NB4 (cell line): ENCODE data around the gene KRTAP3-1.
A peak's percentile ranks its signal among the peaks of the same experiment; 100 is the strongest.

Experiments
- DNase-seq: peaks from one replicate; pipeline ENCODE4 v3.0.0; 2010; ENCODE audit warnings: low read depth
- H3K4me3 ChIP-seq: one replicate; pipeline ENCODE4 v1.5.1; 2011; ENCODE audit warnings: mild to moderate bottlenecking, low read depth, low read length, moderate library complexity
- CTCF ChIP-seq: IDR thresholded peaks from one replicate; pipeline ENCODE4 v1.5.1; 2012; ENCODE audit warnings: low read depth, low read length
- MAX ChIP-seq: IDR thresholded peaks from 2 replicates; pipeline ENCODE4 v1.6.1; 2011; ENCODE audit warnings: low read depth, low read length
- MYC ChIP-seq: IDR thresholded peaks from 2 replicates; pipeline ENCODE4 v1.6.1; 2011; ENCODE audit warnings: low read depth, low read length
- POLR2A ChIP-seq: IDR thresholded peaks from 2 replicates; pipeline ENCODE4 v1.6.1; 2011; ENCODE audit warnings: mild to moderate bottlenecking; ENCODE audit not compliant: insufficient read length; ENCODE audit errors: extremely low read depth

Gene KRTAP3-1

GRCh38 chr17:40967582-40967981 lies 41.3 kb downstream of the KRTAP3-1 start:
- DNase-seq = no peak
- no peak for TF ChIP-seq MAX
- TF ChIP-seq CTCF = no peak
- TF ChIP-seq MYC = no peak
- TF ChIP-seq POLR2A = no peak
- no peak overlapping the region for H3K4me3 ChIP-seq

- TF ChIP-seq POLR2A (no peak), MYC (no peak), MAX (no peak), CTCF (no peak)
- no peak within 1 kb of the TSS for H3K4me3 ChIP-seq
These were observed 42.1 kb downstream of the KRTAP3-1 start, which contains the start of gene KRT39 for GRCh38 chr17:40966848-40967247. Gene KRT39, minus strand, starts transcription at chr17:40966948. Its CDS starts 92 bp downstream, at chr17:40966856.

GRCh38 chr17:40963838-40964237 lies 45.1 kb downstream of the KRTAP3-1 start:
- DNase-seq = peak; percentile 6
- H3K4me3 ChIP-seq = no peak overlapping the region
- TF ChIP-seq MAX (no peak), MYC (no peak), CTCF (peak; percentile 65)

More at GRCh38 chr17:40966848-40967247, 42.1 kb downstream of the KRTAP3-1 start, which contains the start of gene KRT39:
- no peak for DNase-seq

- DNase-seq = no peak
- H3K4me3 ChIP-seq = no peak overlapping the region
- TF ChIP-seq POLR2A = no peak
- no peak for TF ChIP-seq MAX
- no peak for TF ChIP-seq CTCF
- no peak for TF ChIP-seq MYC
These were observed 46.8 kb downstream of the KRTAP3-1 start for GRCh38 chr17:40962059-40962561.

- H3K4me3 ChIP-seq = no peak overlapping the region
- no peak for DNase-seq
- TF ChIP-seq POLR2A = no peak
- no peak for TF ChIP-seq CTCF
- no peak for TF ChIP-seq MAX
- no peak for TF ChIP-seq MYC
These were observed 47.3 kb downstream of the KRTAP3-1 start for GRCh38 chr17:40961591-40961990.
